Osteoblast (primary cell): ENCODE measurements around the gene WDR70. TPM values are rescaled to one million over a fixed set of nuclear protein-coding genes. Genes with fewer than 3 reads are reported as not detected.

Experiments used
- DNase-seq: peaks from one replicate; pipeline ENCODE4 v3.0.0; 2011; ENCODE audit warnings: low spot score, mixed read lengths; ENCODE audit not compliant: insufficient read length; ENCODE audit errors: missing footprints
- H2AFZ ChIP-seq: 2 replicates; pipeline ENCODE4 v1.6.0; 2011; ENCODE audit warnings: mild to moderate bottlenecking, low read length
- H3K27ac ChIP-seq: 2 replicates; pipeline ENCODE4 v1.5.1; 2011; ENCODE audit warnings: mild to moderate bottlenecking, low read depth, low read length, moderate library complexity
- H3K27me3 ChIP-seq: 2 replicates; pipeline ENCODE4 v1.6.0; 2012; ENCODE audit warnings: mild to moderate bottlenecking, control low read depth, inconsistent platforms, low read length, moderate library complexity; ENCODE audit not compliant: insufficient read depth
- H3K36me3 ChIP-seq: 2 replicates; pipeline ENCODE4 v1.5.1; 2011; ENCODE audit warnings: mild to moderate bottlenecking, low read length, control low read depth, moderate library complexity; ENCODE audit not compliant: insufficient read depth
- H3K4me1 ChIP-seq: 2 replicates; pipeline ENCODE4 v1.5.1; 2011; ENCODE audit warnings: mild to moderate bottlenecking, low read length, control low read depth, moderate library complexity; ENCODE audit not compliant: insufficient read depth
- H3K4me2 ChIP-seq: 2 replicates; pipeline ENCODE4 v1.6.0; 2011; ENCODE audit warnings: mild to moderate bottlenecking, low read length; ENCODE audit not compliant: insufficient read depth
- H3K4me3 ChIP-seq: fragments of 200-600 bp; sonication (generic); 3 replicates; pipeline ENCODE4 v1.5.1; 2012; ENCODE audit warnings: mild to moderate bottlenecking, low read length, inconsistent platforms; ENCODE audit not compliant: insufficient read depth
- H3K79me2 ChIP-seq: 2 replicates; pipeline ENCODE4 v1.6.0; 2012; ENCODE audit warnings: mild to moderate bottlenecking, low read length, control low read depth, inconsistent platforms; ENCODE audit not compliant: insufficient read depth
- H3K9me3 ChIP-seq: 2 replicates; pipeline ENCODE4 v1.5.1; 2011; ENCODE audit warnings: low read depth, low read length, control low read depth
- H4K20me1 ChIP-seq: 2 replicates; pipeline ENCODE4 v1.6.0; 2012; ENCODE audit warnings: mild to moderate bottlenecking, low read length, control low read depth; ENCODE audit not compliant: insufficient read depth
- CTCF ChIP-seq: IDR thresholded peaks from 2 replicates; pipeline ENCODE4 v1.5.1; 2011; ENCODE audit warnings: mild to moderate bottlenecking, low read depth, low read length, moderate library complexity; ENCODE audit errors: extremely low read depth
- total RNA-seq: library from RNA; depleted of rRNA; stranded (reverse); fragments of >200 nt; gene quantifications from 2 replicates; pipeline ENCODE4 v1.2.3, GENCODE V29; 2012

The WDR70 gene
- total RNA-seq, 1 donor: 32.2 TPM

DNA sequence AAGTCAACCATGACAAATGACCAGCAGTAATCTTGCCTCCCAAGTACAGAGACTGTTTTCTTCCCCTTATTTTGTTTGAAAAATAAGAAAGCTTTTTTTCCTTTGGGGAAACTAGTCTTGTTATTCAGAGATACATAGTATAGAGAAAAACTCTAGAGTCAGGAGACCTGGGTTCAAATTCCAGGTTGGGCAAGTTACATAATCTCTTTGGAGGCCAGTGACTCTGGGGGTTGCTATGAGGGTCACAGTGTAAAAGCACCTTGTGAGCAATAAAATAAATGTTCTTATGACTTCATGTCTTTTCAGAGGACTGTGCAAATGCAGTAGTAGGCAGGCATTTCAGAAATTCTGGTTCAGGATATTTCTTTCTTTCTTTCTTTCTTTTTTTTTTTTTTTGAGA is 389.3 kb downstream of the WDR70 start:
- Histone ChIP-seq H3K4me1 (peaks cover 38% of the 10 kb centered on the region), H4K20me1 (no peaks in the 10 kb centered on the region), H3K79me2 (no peaks in the 10 kb centered on the region), H3K27ac (no peak overlapping the region), H2AFZ (no peak overlapping the region), H3K4me3 (no peak overlapping the region), H3K4me2 (no peak overlapping the region), H3K9me3 (no peaks in the 10 kb centered on the region), H3K27me3 (no peaks in the 10 kb centered on the region), H3K36me3 (no peaks in the 10 kb centered on the region)
- DNase-seq: no peak
- no peak for TF ChIP-seq CTCF

GRCh38 chr5:37769108-37769507 is 390.0 kb downstream of the WDR70 start:
- DNase-seq: no peak
- H3K79me2 ChIP-seq: no peaks in the 10 kb centered on the region
- H4K20me1 ChIP-seq: no peaks in the 10 kb centered on the region
- H3K27me3 ChIP-seq: no peaks in the 10 kb centered on the region
- no peak overlapping the region for H3K4me3 ChIP-seq
- H3K36me3 ChIP-seq: no peaks in the 10 kb centered on the region
- H3K27ac ChIP-seq: no peak overlapping the region
- H2AFZ ChIP-seq: no peak overlapping the region
- no peaks in the 10 kb centered on the region for H3K9me3 ChIP-seq
- no peak overlapping the region for H3K4me2 ChIP-seq
- peaks cover 38% of the 10 kb centered on the region for H3K4me1 ChIP-seq
- no peak for TF ChIP-seq CTCF

DNA sequence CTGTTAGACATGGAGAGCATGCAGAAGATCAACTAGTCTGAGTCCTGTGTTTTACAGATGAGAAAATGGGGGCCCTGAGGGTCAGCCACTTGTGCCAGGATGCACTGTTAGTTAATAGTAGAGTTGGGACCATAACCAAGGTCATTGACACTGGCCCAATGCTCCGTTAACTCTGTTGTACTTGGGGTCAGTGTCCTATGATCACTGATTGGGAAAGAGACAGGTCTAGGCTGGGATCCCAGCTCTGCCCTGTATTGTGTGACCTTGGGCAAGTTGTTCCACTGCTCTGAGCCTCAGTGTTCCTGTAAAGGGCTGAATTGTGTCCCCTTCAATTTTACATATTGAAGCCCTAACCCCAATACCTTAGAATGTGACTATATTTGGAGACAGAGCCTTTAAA is 390.7 kb downstream of the WDR70 start:
- Histone ChIP-seq H3K27me3 (no peaks in the 10 kb centered on the region), H3K4me3 (no peak overlapping the region), H3K9me3 (no peaks in the 10 kb centered on the region), H3K36me3 (no peaks in the 10 kb centered on the region), H2AFZ (peak overlapping the region; percentile 10), H4K20me1 (no peaks in the 10 kb centered on the region), H3K4me2 (no peak overlapping the region), H3K79me2 (no peaks in the 10 kb centered on the region), H3K27ac (peak overlapping the region; percentile 95), H3K4me1 (peaks cover 38% of the 10 kb centered on the region)
- no peak for DNase-seq
- TF ChIP-seq CTCF: no peak

DNA sequence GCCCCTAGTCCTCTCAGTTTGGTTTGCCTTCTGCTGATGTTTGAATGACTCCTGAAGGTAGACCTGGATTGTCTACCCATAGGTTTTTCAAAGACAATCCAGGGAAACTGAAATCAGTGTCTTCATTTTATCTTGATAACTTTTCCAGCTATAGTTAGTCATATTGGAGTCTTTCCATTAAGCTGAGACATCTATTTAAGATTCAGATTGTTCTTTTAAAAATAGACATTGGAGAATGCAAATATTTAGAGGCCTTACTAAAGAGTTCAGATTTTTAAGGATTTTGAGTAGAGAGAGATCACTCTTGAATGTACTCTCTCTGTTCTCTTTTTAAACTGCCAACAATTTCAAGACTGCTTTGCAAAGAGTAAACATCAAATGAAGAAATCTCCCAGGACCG is 391.7 kb downstream of the WDR70 start:
- Histone ChIP-seq H3K79me2 (no peaks in the 10 kb centered on the region), H3K27ac (peak overlapping the region; percentile 95), H3K36me3 (no peaks in the 10 kb centered on the region), H3K4me3 (peak overlapping the region; percentile 0), H4K20me1 (no peaks in the 10 kb centered on the region), H2AFZ (no peak overlapping the region), H3K4me2 (peak overlapping the region; percentile 24), H3K27me3 (no peaks in the 10 kb centered on the region), H3K4me1 (peaks cover 40% of the 10 kb centered on the region), H3K9me3 (no peaks in the 10 kb centered on the region)
- no peak for TF ChIP-seq CTCF
- no peak for DNase-seq
